ENCODE results near the gene PKLR.

Gene PKLR

DNA sequence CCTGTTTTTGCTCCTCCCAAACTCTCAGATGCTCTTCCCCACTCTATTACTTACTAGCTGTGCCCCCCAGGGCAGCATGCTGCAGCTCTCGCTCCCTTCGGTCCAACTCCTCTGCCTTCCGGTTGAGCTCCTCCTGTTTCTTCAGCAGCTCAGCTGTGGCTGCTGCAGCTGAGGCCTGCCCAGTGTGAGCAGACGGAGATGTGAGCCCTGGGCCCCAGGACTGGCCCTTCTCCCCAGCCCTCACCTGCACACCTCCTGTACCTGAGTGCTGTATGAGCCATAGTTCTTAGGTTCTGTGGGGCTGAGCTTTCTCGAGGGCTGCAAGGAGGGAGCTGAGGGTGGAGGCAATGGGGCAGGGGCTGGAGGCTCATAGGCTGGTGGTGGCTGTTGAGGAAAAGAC, 41.0 kb downstream of the PKLR start:
- no peak for DNase-seq (ENCODE audit: low read depth)
- TF ChIP-seq, protein P1, sequence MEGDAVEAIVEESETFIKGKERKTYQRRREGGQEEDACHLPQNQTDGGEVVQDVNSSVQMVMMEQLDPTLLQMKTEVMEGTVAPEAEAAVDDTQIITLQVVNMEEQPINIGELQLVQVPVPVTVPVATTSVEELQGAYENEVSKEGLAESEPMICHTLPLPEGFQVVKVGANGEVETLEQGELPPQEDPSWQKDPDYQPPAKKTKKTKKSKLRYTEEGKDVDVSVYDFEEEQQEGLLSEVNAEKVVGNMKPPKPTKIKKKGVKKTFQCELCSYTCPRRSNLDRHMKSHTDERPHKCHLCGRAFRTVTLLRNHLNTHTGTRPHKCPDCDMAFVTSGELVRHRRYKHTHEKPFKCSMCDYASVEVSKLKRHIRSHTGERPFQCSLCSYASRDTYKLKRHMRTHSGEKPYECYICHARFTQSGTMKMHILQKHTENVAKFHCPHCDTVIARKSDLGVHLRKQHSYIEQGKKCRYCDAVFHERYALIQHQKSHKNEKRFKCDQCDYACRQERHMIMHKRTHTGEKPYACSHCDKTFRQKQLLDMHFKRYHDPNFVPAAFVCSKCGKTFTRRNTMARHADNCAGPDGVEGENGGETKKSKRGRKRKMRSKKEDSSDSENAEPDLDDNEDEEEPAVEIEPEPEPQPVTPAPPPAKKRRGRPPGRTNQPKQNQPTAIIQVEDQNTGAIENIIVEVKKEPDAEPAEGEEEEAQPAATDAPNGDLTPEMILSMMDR (conservative IDR thresholded peaks at IDR 0.05; ENCODE audit: control insufficient read depth, insufficient read depth, low read depth, low read length), result no peak
- no peak overlapping the region for H3K4me3 ChIP-seq (ENCODE audit: control insufficient read depth, low read depth, low read length)

DNA sequence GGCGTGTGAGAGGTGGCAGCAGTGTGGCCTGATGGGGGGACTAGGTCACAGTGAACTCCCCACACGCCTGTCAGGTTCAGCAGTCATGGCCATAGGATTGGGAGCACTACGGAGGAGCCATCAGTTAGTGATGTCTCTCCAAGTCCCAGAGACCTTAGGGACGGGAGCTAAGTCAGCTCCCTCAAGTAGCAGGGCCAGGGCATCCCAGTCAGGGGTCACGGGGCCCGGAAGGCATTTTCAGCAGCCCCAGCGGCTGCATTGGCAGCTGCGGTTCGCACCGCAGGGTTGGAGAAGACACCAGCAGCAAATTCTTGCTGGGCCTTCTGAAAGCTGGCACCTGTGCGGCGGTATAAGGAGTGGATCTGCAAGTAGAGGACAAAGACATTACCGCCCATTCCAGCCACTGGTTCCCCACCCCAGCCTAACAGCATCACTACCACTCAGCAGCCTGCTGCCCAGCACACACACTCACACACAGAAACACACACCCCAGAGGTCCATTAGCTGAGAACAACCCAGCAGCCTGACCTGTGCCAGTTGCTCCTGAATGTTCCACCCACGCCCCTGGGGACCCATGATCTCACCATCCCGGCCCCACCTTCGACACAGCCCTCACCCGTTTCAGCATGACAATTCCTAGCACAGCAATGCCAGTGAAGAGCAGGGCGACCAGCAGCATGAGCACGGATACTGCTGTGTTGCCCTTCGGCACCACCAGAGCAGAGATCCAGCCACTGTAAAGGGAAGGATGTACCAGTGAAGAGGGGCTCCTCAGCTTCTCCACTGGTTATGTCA, 45.0 kb downstream of the PKLR start:
- peak overlapping the region; percentile 61 for H3K4me3 ChIP-seq (ENCODE audit: control insufficient read depth, low read depth, low read length)
- TF ChIP-seq, protein P1 (conservative IDR thresholded peaks at IDR 0.05; ENCODE audit: control insufficient read depth, insufficient read depth, low read depth, low read length), result no peak
- DNase-seq (ENCODE audit: low read depth), result no peak

DNA sequence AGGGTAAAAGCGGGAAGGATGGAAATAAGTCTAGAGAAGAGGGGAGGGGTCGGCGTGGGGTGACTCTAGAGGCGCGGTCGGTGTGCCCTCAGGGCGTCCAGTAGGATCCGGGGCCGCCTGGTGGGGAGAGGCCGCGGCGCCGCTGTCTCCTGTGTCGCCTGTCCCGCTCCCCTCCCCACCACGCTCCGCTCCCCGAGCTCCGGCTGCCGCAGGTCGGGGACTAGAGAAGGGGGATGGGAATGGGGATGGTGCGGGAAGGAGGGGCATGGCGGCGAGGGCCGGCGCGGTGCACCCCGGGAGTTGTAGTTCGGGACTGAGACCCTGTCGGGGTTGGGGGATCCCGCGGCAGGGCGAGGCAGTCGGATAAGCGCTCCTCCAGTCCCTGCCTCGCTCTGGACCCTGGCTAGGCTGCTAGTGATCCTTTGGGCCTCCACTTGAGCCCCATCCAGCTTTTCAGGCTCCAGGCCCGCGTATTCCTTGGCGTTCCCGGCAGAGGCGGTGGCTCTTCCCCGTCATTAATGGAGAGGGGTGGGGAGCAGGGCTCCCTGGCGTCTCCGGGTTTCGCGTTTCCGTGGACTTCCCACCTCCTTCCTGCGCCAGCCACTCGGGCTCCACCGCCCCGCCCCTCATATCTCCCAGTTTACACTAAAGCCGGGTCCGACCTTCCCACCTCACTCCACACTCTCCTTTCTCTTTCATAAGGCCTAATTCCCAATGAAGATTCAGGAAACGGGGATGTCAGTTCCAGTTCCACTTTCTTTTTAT, 45.8 kb downstream of the PKLR start, which contains the start of gene ENTREP3:
Gene ENTREP3, minus strand, starts transcription at position 241 of the 765 bp plus-strand sequence. CDS start 606 bp downstream, outside the sequence.
- DNase-seq (ENCODE audit: low read depth), result peak; percentile 70
- H3K4me3 ChIP-seq (ENCODE audit: control insufficient read depth, low read depth, low read length), result peak within 1 kb of the TSS; percentile 61
- TF ChIP-seq, protein P1 (conservative IDR thresholded peaks at IDR 0.05; ENCODE audit: control insufficient read depth, insufficient read depth, low read depth, low read length), result no peak

DNA sequence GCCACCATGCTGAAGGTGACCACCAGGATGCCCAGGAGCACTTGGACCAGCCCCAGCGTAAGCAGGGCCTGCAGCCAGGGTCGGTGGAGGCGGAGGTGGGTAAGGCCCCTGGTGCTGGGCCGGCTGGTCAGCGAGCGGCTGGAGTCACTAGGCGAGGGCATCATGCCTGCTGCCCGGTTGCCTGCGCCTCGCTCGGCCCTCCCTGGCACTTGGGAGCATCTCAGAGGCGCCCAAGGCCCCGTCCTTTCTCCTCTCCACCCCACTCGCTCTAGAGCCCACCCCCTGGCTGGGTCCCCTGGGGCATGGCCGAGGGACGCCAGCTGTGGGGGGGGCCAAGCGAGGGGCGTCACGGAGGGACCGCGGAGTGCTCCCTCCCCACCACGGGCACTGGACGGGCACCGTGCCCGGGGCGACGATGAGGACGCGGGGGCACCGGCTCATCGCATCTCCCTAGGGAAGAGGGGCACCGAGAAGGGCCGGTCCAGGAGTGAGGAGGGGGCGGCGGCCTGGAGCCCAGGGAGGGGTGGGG, 46.5 kb downstream of the PKLR start:
- H3K4me3 ChIP-seq (ENCODE audit: control insufficient read depth, low read depth, low read length), result peak overlapping the region; percentile 61
- TF ChIP-seq, protein P1 (conservative IDR thresholded peaks at IDR 0.05; ENCODE audit: control insufficient read depth, insufficient read depth, low read depth, low read length), result no peak
- DNase-seq (ENCODE audit: low read depth), result no peak

DNA sequence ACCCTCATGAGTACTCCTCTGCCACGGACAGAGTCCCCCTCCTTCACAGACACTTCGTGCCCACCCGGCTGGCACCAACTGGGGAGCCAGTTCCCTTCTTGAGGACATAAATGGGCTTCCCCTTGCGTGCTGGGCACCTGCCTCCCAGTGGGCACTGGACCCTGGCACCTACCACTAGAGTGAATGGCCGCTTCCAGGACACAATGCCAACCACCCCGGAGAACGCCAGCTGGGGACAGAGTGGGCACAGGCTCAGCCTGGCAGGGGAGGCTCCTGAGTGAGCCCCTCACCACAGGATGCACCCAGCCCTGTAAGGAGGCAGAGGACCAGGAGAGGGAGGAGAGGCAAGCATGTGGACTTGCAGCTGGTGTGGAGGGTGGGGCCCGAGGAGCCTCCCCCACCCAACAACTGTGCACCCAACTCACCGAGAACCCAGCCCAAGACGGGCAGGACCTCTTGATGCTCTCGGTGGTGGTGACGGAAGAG, 47.0 kb downstream of the PKLR start:
- TF ChIP-seq, protein P1 (conservative IDR thresholded peaks at IDR 0.05; ENCODE audit: control insufficient read depth, insufficient read depth, low read depth, low read length), result no peak
- peak overlapping the region; percentile 61 for H3K4me3 ChIP-seq (ENCODE audit: control insufficient read depth, low read depth, low read length)
- DNase-seq (ENCODE audit: low read depth), result no peak

DNA sequence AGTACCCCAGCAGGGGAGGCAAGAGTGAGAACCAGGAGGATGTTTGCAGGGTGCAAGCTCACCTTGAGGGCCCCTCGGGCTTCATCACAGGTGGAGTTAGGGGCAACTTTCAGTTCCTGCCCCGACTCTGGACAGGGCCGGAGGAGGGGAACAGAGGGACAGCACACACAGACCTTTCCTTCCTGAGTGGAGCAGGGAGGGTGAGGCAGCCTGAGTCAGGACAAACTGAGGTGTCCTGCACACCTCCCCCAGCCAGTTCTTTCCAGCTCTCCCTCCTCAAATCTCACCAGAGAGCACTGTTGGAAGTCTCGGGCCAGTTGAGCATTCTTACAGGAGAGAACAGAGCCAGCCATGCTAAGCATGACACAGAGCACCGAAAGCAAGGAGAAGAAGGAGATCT, 47.4 kb downstream of the PKLR start:
- TF ChIP-seq, protein P1 (conservative IDR thresholded peaks at IDR 0.05; ENCODE audit: control insufficient read depth, insufficient read depth, low read depth, low read length), result no peak
- H3K4me3 ChIP-seq (ENCODE audit: control insufficient read depth, low read depth, low read length), result peak overlapping the region; percentile 61
- DNase-seq (ENCODE audit: low read depth), result no peak
